Measurements from ENCODE around the gene COG8. TPM values are rescaled to one million over a fixed set of nuclear protein-coding genes. Genes with fewer than 3 reads are reported as not detected.
A peak's percentile ranks its signal among the peaks of the same experiment; 100 is the strongest.

The COG8 gene
- total and polyA plus RNA-seq, 11 donors = 13.3 to 43.0 (median 22.8) TPM

GRCh38 chr16:69286941-69287713, 52.2 kb downstream of the COG8 start:
- peak in 3 of 5 donors; percentile 22 to 69 (median 53) for DNase-seq
- WGBS, 4 donors = 38 to 46% (median 43%) methylated on average over 13 of the region's 13 CpGs

GRCh38 chr16:69285240-69285639, 54.1 kb downstream of the COG8 start:
- intact Hi-C loops (cut with DNase I) = loop anchor here in 3 of 10 donors (5.0 to 10.0 kb wide), 3 partner anchors 133 to 758 kb away; partner anchors contain the start of gene ZFP90 (in 1 of the 3)
- Histone ChIP-seq H3K27ac (no peak overlapping the region), H3K27me3 (no peaks in the 10 kb centered on the region), H3K9me3 (no peaks in the 10 kb centered on the region), H3K36me3 (peaks cover 0 to 44% (median 18%) of the 10 kb centered on the region in 9 donors), H3K4me1 (peaks cover 0 to 14% (median 6%) of the 10 kb centered on the region in 12 donors), H3K4me3 (no peak overlapping the region)
- ATAC-seq (no peak), DNase-seq (no peak)
- 91 to 96% (median 93%) methylated on average over 4 of the region's 4 CpGs for WGBS, 4 donors
- TF ChIP-seq CTCF (IDR thresholded peaks at IDR 0.05) (no peak), POLR2A (IDR thresholded peaks at IDR 0.05) (no peak)

More at GRCh38 chr16:69286941-69287713, 52.2 kb downstream of the COG8 start:
- peak; percentile 54 to 87 (median 81) for ATAC-seq
- peaks cover 0 to 52% (median 18%) of the 10 kb centered on the region in 9 donors for H3K36me3 ChIP-seq
- no peak for TF ChIP-seq POLR2A (IDR thresholded peaks at IDR 0.05)
- peak; percentile 57 to 83 (median 72) for TF ChIP-seq CTCF (IDR thresholded peaks at IDR 0.05)
- H3K27me3 ChIP-seq = no peaks in the 10 kb centered on the region
- no peak overlapping the region for H3K27ac ChIP-seq
- H3K9me3 ChIP-seq = no peaks in the 10 kb centered on the region
- intact Hi-C loops (cut with DNase I) = loop anchor here (1.0 to 10.0 kb wide), 5 partner anchors 135 to 760 kb away; partner anchors contain the start of gene ZFP90 (in 1 of the 10)
- H3K4me1 ChIP-seq = peaks cover 0 to 14% (median 6%) of the 10 kb centered on the region in 12 donors
- H3K4me3 ChIP-seq = no peak overlapping the region

- peaks cover 0 to 14% (median 6%) of the 10 kb centered on the region in 12 donors for H3K4me1 ChIP-seq
- no peaks in the 10 kb centered on the region for H3K9me3 ChIP-seq
- ATAC-seq = no peak
- peaks cover 0 to 41% (median 16%) of the 10 kb centered on the region in 9 donors for H3K36me3 ChIP-seq
- intact Hi-C loops (cut with DNase I) = loop anchor here in 1 of 10 donors (10.0 kb wide), 1 partner anchor 749 kb away; the partner anchor contains the start of gene ZFP90
- no peak for DNase-seq
- no peak overlapping the region for H3K27ac ChIP-seq
- 76 to 82% (median 78%) methylated on average over 4 of the region's 4 CpGs for WGBS, 4 donors
- H3K4me3 ChIP-seq = no peak overlapping the region
- H3K27me3 ChIP-seq = no peaks in the 10 kb centered on the region
- TF ChIP-seq CTCF (IDR thresholded peaks at IDR 0.05) (no peak), POLR2A (IDR thresholded peaks at IDR 0.05) (no peak)
Measured at GRCh38 chr16:69283851-69284250, 55.5 kb downstream of the COG8 start.

- Histone ChIP-seq H3K27me3 (no peaks in the 10 kb centered on the region), H3K4me3 (no peak overlapping the region), H3K4me1 (peaks cover 0 to 26% (median 6%) of the 10 kb centered on the region in 12 donors), H3K36me3 (peaks cover 0 to 11% (median 0%) of the 10 kb centered on the region in 9 donors), H3K9me3 (no peaks in the 10 kb centered on the region), H3K27ac (peak overlapping the region in 3 of 12 donors; percentile 4 to 48 (median 7))
- no peak for DNase-seq
- TF ChIP-seq POLR2A (IDR thresholded peaks at IDR 0.05) (no peak), CTCF (IDR thresholded peaks at IDR 0.05) (no peak)
- 35 to 86% (median 79%) methylated on average over 1 of the region's 1 CpG for WGBS, 4 donors
- intact Hi-C loops (cut with DNase I) = no loop called here
- ATAC-seq = no peak
Measured at GRCh38 chr16:69277413-69277812, 62.0 kb downstream of the COG8 start.
